GM21529 (cell line): Measurements from ENCODE around the gene UBE2QL1.

ENCODE experiments used
- ATAC-seq: cut with Tn5 transposase; IDR thresholded peaks from one replicate; pipeline ENCODE4 v1.9.1; 2021; ENCODE audit not compliant: unreplicated experiment

UBE2QL1 gene

DNA sequence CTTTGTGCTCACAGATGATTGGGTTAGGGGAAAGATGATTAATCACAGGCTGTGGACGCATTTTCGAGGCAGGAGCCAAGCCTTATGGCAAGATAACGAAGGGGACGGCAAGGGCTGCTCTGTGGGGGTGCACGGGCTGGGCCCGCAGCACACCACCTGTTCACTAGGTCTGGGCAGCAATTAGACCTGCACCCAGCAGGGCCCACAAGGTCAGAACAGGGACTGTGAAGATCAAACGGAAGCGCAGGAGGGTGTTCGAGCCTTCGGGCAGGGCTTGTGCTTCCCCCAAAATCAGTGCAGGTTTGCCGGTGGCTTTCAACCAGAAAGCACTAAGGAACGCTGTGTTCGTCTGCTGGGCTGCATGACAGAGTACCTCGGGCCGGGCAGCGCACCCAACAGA lies 73.7 kb downstream of the UBE2QL1 start:
- no peak for ATAC-seq

DNA sequence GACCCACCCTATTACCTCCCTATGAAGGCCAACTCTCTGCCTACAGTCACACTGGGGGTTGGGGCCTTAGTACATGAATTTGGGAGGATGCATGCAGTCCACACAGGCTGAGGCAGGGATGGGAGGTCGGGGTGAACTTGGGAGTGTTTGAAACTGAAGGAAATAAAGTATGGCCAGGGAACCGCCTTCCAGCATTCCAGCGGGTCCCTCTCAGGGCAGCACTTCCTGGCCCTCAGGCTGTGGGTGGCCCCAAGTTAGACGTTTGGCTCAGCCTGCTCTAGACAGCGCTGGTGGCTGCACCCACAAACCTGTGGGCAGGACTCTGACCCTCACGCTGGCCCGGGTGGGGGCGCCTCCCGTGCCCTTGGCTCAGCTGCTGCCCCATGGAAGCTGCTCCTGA lies 74.3 kb downstream of the UBE2QL1 start:
- ATAC-seq, result no peak

DNA sequence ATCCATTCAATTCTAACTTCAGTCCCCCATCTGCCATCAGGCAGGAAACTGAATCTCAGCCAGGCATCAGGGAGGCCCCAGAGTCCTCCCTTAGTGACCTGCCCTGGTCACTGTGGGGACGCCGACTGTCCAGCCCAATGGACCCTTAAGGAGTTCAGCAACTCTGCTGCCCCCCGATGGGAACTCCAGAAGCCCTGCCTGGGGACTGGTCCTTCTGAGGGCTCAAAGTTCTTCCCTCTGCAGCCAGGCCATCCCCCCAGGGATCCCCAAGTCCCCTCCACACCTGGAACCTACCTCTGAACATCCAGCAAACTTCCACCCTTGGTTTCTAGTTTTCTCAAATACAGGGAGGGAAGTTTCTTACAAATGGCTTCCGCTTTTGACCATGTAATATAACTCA lies 76.8 kb downstream of the UBE2QL1 start:
- ATAC-seq, result no peak

DNA sequence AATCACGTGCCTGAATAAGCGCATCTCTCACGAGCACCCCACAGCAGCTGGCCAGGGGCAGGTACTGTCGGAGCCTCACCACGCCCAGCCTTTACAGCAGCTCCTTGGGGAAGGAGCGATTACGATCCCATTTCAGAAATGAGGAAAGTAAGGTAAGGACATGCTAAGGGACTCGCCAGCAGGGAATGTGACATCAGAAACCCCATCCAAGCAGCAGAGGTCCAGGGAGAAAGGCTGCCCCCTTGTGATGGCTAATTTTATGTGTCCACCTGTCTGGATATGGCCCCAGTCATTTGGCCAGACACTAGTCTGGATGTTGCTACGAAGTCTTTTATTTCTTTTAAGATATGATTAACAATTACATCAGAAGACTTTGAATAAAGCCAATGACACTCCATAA lies 77.3 kb downstream of the UBE2QL1 start:
- ATAC-seq, result no peak

DNA sequence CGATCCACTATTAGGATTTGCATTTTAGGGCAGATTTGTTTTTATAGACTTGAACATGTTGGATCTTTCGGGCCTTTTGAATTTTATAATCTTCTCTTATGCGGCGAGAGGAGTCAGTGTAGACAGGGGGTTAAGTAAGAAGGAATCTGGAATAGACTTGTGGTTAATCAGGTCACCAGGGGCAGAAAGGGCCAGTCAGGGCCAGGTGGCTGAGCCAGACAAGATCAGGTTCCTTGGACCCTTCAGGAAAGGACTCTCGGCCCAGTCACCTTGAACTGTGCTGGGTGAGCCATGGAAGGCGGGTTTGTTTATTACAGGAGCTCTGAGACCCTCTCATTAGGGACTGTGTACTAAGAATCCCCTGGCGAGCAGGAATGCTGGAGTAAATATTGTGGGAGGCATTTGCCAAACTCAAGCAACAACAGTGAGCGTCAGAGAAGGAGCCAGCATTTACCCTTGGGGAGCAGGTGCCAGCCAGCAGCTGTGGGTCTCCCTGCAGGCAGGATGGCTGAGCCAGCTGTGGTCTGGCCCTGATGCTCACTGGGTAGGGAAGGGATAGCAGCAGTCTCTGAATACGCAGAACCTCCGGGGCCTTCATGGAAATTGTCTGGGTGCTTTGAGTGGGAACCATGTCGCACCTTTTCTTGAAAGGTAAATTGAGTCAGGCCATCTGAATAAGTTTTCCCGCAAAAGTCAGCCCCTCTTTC lies 79.2 kb downstream of the UBE2QL1 start:
- no peak for ATAC-seq

DNA sequence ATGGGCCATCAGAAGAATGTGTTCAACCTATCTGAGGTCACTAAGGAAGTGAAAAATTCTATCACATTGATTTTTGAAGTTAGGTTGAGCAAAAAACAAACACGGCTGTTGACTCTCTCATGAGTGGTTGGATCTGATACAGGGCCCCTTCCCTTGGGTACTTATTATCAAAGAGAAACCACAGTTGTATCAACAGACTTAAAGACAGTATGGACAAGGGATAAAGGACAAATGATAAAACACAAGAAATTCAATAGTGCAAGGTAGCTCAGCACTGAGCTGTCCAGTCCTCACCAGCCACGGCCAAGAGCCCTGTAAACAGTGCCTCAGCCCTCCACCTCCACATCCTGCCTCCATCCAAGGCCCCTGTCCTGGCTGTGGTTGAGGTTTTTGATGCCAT lies 86.9 kb downstream of the UBE2QL1 start:
- no peak for ATAC-seq

DNA sequence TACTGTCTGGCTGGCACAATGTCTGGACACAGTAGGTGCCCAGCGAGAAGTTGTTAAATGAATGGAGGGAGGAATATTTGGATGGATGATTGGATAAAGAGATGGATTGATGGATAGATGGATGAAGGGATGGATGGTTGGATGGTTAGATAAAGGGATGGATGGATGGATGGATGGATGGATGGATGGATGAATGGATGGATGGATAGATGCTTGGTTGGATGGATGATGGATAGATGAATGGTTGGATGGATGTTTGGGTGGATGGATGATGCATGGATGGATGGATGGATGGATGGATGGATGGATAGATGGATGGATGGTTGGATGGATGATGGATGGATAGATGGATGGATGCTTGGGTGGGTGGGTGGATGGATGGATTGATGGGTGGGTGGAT lies 90.4 kb downstream of the UBE2QL1 start:
- ATAC-seq, result no peak

DNA sequence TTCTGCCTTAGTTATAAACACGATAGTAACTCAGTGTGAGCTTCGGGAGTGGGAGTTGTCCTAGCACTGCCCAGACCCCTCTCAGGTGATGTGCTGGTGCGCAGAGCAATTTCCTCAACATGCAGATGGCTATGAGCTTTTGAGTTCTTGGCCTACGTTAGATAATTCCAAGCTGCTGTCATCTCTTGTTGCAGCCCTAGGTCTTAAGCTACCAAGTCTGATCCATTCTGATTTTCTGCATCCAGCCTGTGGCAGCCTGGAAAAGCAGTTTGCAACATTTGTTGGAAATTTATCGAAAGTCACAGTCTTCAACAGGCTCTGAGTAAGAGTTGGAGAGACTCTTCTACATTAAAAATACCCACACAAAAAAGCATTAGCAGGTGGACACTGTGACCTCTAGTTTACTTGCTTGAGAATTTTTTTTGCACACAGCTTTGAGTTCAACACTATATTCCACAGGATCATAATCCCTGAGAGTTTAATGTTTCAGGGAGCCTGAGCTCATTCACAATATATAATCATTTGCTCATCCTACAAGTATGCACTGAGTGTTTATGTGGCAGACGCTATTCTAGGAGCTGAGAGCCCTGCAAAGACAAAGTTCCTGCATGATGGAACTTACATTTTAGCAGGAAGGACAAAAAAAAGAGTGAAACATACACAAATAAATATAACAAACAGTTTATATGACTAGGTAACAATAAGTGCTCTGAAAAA lies 91.6 kb downstream of the UBE2QL1 start:
- ATAC-seq, result no peak

DNA sequence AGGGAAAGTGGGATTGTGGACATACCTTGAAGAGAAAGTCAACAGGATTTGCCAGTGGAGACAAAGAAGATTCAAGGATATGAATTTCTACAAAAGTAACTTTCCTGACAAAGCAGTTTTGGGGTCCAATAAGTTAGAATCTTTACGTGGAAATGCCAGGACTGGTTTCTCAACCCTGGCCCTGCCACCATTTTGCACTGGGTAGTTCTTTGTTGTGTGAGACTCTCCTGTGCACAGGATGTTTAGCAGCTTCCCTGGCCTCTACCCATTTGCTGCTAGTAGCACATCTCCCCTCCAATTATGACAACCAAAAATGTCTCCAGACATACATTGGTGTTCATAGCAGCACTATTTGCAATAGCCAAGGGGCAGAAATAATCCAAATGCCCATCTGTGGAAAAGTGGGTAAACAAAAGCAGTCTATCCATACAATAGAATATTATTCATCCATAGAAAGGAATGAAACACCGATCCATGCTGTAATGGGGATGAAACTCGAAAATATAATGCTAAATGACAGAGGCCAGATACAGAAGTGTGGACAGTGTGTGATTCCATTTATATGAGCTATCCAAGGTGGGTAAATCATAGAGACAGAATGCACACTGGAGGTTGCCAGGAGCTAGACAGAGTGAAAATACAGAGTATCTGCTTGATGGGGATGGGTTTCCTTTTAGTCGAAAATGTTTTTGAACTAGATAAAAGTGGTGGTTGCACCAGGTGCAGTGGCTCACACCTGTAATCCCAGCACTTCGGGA lies 92.8 kb downstream of the UBE2QL1 start:
- ATAC-seq, result no peak

DNA sequence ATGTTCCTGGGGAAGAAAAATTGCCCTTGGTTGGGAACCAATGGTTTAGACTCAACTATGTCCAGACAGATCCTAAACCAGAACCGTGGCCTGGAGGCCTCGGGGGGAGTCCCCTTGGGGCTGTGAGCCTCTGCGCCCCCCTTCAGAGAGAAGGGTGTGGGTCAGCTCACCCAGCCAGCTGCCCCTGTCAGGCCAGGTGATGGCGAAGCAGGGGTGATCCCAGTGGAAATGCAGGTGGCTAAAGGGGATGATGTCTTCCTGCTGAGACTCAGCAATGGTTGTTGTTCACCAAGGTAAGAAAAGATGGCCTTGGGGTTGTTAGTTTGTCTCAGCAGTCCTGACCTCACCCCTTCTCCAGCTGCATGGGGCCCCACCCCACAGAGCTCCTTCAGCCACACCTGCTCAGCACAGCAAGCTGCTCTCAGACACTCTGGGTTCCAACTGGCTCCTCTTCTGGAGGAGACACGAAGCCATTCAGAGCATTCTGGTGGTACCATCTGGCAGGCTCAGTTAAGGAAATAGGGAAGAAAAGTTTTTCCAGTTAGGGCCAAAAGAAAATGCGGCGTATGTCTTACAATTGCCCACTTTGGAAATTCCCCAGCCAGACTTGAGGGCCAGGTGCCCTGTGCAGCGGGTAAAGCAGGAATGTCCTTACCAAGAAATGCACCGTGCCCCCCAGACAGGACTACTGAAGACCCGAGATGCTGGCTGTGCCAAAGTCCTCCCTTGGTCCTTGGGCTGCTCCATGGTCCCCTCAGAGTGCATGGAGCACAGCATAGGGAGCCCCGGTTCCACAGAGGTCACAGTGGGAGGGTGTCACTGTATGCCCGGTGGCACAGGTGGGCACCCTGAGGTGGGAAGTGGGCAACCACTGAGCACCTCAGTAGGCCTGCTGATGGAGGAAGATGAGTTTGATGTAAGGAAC lies 94.0 kb downstream of the UBE2QL1 start:
- no peak for ATAC-seq

DNA sequence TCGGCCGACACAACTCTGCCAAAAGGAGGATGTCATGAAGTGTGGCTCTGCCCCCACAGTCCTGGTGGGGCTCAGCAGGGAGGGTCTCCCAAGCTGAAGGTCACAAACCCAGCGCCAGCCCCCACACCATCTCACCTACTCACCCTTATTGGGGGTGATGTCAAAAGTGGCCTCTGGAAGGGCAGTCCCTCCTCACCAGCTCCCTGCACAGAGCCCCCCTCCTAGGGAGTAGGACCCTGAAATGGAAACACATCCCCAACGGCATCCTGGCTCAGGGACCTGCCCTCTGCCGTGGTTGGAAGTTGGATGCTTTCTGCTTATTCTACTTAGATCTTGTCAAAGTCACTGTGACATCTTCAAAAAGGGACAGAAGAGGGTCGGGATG lies 94.7 kb downstream of the UBE2QL1 start:
- no peak for ATAC-seq

DNA sequence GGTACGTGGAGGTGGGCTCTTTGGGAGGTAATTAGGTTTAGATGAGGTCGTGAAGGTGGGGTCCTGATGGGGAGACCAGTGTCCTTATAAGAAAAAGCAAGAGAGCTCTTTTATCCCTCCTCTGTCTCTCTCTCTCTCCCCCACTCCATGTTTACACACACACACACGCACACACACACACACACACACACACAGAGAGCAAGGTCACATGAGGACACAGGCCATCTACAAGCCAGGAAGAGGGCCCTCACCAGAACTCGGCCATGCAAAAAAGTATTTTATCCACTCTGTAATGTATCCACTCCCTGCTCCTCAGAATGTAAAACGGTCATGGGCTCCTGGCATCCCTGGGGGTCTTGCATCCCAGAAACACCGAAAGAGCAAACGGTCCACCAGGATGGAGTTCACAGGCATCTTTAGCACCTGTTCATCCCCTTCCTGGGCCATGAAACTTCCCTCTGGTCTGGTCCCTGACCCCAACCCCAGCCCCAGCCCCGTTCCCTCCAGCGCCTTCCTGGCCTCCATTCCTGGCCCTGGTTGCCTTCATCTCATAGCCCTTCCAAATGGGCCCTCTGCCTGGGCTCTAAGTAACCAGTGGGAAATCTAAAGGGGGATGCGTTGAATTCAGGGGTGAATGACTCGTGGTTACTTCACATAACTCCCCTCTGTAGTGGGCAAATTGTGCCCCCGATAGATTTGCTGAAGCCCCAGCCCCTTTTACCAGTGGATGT lies 95.3 kb downstream of the UBE2QL1 start:
- no peak for ATAC-seq
